Lower leg skin (tissue), 4 donors: ENCODE data around the gene HAUS5. TPM values are rescaled to one million over a fixed set of nuclear protein-coding genes. Genes with fewer than 3 reads are reported as not detected.
"Not testable (repeated sequence)": the region's sequence is repeated elsewhere in the genome, so short reads cannot be mapped to it uniquely, and the experiment has no call there.

Experiments
- DNase-seq, 2 donors: peaks; one replicate each; pipeline ENCODE4 v3.0.0-alpha.2; 2019; ENCODE audit warnings: low spot score in 2 of 2
- H3K4me3 ChIP-seq: fragments of 200-600 bp; sonication (generic); 2 replicates; pipeline ENCODE4 v1.5.1; 2017; ENCODE audit warnings: mild to moderate bottlenecking, low read depth; ENCODE audit not compliant: poor library complexity, severe bottlenecking
- CTCF ChIP-seq, 3 donors: fragments of 450-650 bp; IDR thresholded peaks; one replicate each; pipeline ENCODE4 v1.5.1; 2016; ENCODE audit warnings: antibody characterized with exemption in 3 of 3, mild to moderate bottlenecking in 3 of 3, moderate library complexity in 2 of 3
- POLR2A ChIP-seq, 2 donors: fragments of 450-650 bp; IDR thresholded peaks; one replicate each; pipeline ENCODE4 v1.6.1; 2016 to 2017; ENCODE audit warnings: antibody characterized with exemption in 2 of 2, mild to moderate bottlenecking in 1 of 2, moderate library complexity in 1 of 2
- WGBS, 2 donors: methylation state at CpG; one replicate each; pipeline ENCODE4 v1.1.5; 2018; 5-methylcytosine and 5-hydroxymethylcytosine counted together
- intact Hi-C: fragments of 100-400 bp; cut with DNase I; formaldehyde crosslinking; loops from one replicate; pipeline ENCODE4 v1.15.0; 2023; ENCODE audit warnings: low total_unique reads
- total RNA-seq, 4 donors: library from RNA; depleted of rRNA; stranded (reverse); fragments of >200 nt; gene quantifications; one replicate each; pipeline ENCODE4 v1.1.0, GENCODE V29; 2016

The HAUS5 gene
- total RNA-seq, 4 donors from 2014 or later = 8.9 to 15.7 (median 12.2) TPM

- intact Hi-C loops = no loop called here
- no peak for TF ChIP-seq POLR2A (IDR thresholded peaks at IDR 0.05)
- no peak for DNase-seq
- no peak within 1 kb of the TSS for H3K4me3 ChIP-seq
- 33 to 42% methylated on average over 16 of the region's 16 CpGs for WGBS, 2 donors
Measured at GRCh38 chr19:35585848-35586247, 26.7 kb upstream of the HAUS5 start, which contains the start of gene PMIS2. Gene PMIS2, plus strand, starts transcription at chr19:35586173. Its CDS starts 87 bp downstream, at chr19:35586260.

DNA sequence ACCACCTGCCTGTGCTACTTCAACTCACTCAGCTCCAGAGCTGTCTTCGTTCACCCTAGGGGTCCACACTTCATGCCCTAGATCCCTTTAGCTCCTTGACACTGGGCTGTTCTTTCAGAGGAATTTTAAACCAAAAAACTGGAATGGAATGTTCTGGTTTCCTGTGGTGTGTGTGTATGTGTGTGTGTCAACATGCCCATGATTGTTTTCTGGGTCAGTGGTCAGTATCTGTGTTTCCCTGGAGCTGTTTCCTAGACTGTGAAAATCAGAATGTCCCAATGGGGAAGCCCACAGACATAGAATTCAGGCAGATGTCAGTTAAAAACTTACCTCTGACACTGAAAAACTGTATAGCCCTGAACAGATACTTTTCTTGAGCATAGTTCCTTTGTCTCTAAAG lies 25.2 kb upstream of the HAUS5 start:
- no peak for TF ChIP-seq CTCF (IDR thresholded peaks at IDR 0.05)
- TF ChIP-seq POLR2A (IDR thresholded peaks at IDR 0.05) = no peak
- DNase-seq = no peak
- no peak overlapping the region for H3K4me3 ChIP-seq
- intact Hi-C loops = no loop called here
- 48 to 53% methylated on average over 1 of the region's 1 CpG for WGBS, 2 donors

DNA sequence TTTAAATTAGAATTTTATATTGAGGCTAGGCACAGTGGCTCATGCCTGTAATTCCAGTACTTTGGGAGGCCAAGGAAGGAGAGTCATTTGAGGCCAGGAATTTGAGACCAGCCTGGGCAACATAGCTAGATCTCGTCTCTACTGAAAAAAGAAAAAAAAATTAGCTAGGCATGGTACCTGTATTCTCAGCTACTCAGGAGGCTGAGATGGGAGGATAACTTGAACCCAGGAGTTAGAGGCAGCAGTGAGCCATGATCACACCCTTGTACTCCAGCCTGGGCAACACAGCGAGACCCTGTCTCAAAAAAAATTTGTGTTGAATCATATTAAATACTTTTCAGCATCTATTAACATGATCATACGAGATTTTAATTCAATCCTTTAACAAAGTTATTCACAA lies 21.7 kb upstream of the HAUS5 start:
- WGBS, 2 donors = 74 to 80% methylated on average over 3 of the region's 3 CpGs
- TF ChIP-seq POLR2A (IDR thresholded peaks at IDR 0.05) = no peak
- no peak for TF ChIP-seq CTCF (IDR thresholded peaks at IDR 0.05)
- no peak overlapping the region for H3K4me3 ChIP-seq
- DNase-seq = no peak
- intact Hi-C loops = no loop called here

DNA sequence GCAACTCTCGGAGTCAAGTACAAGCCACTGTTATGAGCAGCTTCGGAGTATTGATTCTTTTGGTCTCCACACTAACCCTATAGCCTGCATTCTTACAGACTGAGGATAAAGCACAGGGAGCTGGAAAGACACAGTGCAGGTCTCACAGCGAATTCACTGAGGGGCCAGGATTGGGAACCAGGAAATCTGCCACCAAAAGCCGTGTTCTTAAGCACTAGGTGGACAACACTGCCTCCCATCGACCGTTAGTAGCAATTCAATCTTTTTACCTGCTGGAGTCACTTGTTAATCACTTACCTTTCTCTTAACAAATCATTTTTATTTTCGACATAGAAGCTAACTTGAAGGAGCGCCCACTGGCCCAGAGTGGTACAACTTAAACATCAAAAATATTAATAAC lies 20.3 kb upstream of the HAUS5 start:
- no peak for DNase-seq
- intact Hi-C loops = no loop called here
- H3K4me3 ChIP-seq = no peak overlapping the region
- TF ChIP-seq POLR2A (IDR thresholded peaks at IDR 0.05) (no peak), CTCF (IDR thresholded peaks at IDR 0.05) (no peak)
- WGBS, 2 donors = 22 to 26% methylated on average over 8 of the region's 8 CpGs

DNA sequence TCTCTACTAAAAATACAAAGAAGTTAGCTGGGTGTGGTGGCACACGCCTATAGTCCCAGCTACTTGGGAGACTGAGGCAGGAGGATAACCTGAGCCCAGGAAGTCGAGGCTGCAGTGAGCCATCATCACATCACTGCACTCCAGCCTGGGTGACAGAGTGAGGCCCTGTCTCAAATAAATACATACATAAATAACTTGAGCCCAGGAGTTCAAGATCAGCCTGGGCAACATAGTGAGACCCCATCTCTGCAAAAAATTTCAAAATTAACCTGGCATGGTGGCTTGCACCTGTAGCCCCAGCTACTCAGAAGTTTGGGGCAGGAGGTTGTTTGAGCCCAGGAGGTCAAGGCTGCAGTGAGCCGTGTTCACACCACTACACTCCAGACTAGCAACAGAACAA lies 17.5 kb upstream of the HAUS5 start:
- H3K4me3 ChIP-seq, DNase-seq, intact Hi-C loops: not testable (repeated sequence)
- 65 to 72% methylated on average over 3 of the region's 3 CpGs for WGBS, 2 donors

GRCh38 chr19:35595928-35596327 lies 16.6 kb upstream of the HAUS5 start:
- DNase-seq = no peak
- WGBS, 2 donors = 93 to 100% methylated on average over 1 of the region's 1 CpG
- TF ChIP-seq POLR2A (IDR thresholded peaks at IDR 0.05) (no peak), CTCF (IDR thresholded peaks at IDR 0.05) (no peak)
- intact Hi-C loops = no loop called here
- no peak overlapping the region for H3K4me3 ChIP-seq

DNA sequence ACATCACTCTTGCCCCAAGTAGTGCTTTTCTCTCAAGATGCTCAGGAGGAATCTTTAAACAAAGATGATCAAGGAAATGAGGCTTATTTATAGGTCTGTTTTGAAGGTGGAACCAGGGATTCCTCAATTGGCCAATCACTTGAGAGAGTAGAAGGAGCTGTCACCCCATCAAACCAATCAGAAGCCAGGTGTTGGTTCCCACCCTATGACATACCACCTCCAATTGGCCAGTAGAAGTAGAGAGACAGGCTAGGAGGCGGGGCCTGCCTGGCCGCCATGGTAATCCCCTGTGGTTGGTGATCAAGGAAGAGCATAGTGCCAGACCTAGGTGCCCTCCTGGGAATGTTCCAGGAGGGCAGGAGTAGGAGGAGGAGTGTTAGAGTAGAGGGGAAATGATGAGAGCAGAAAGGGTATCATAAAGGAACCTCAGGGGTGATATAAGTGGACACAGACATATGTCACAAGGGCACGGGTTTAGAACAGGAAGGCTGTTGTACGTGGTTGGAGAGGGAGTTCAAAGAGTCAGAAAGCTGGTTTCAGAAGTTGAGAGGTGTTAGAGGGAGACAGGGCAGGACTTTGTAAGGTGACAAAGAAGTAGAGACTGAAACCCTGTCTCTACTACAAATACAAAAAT lies 16.1 kb upstream of the HAUS5 start:
- no peak for DNase-seq
- TF ChIP-seq CTCF (IDR thresholded peaks at IDR 0.05) = no peak
- no peak for TF ChIP-seq POLR2A (IDR thresholded peaks at IDR 0.05)
- intact Hi-C loops = no loop called here
- 71 to 77% methylated on average over 4 of the region's 4 CpGs for WGBS, 2 donors
- no peak overlapping the region for H3K4me3 ChIP-seq
